T-helper 2 cell treated with Interferon-gamma antibody and Interleukin-4, amounts not matched to agents 100 ng/mL and 5 ng/mL, for 36 hours (primary cell): ENCODE results near the gene PHPT1. TPM values are rescaled to one million over a fixed set of nuclear protein-coding genes. Genes with fewer than 3 reads are reported as not detected.
"Not testable (repeated sequence)": the region's sequence is repeated elsewhere in the genome, so short reads cannot be mapped to it uniquely, and the experiment has no call there.

ENCODE experiments used
- intact Hi-C: fragments of 100-400 bp; cut with micrococcal nuclease; formaldehyde crosslinking; loops from one replicate; pipeline ENCODE4 v1.15.1; 2023
- total RNA-seq: library from RNA; stranded (reverse); gene quantifications from 2 replicates; pipeline ENCODE4 v1.2.3, GENCODE V29; 2022

Gene PHPT1
- total RNA-seq, 1 donor from 2014 or later: 111 TPM

- intact Hi-C loops: no loop called here
Observed at GRCh38 chr9:136835932-136836904, 13.0 kb upstream of the PHPT1 start.

GRCh38 chr9:136837146-136837855 lies 11.9 kb upstream of the PHPT1 start:
- intact Hi-C loops: no loop called here

GRCh38 chr9:136837856-136838277 lies 11.3 kb upstream of the PHPT1 start:
- intact Hi-C loops: not testable (repeated sequence)

- intact Hi-C loops: no loop called here
Observed at GRCh38 chr9:136838314-136839228, 10.6 kb upstream of the PHPT1 start.

- intact Hi-C loops: no loop called here
Observed at GRCh38 chr9:136839229-136840139, 9.7 kb upstream of the PHPT1 start.

GRCh38 chr9:136840140-136840876 lies 8.9 kb upstream of the PHPT1 start:
- intact Hi-C loops: no loop called here

GRCh38 chr9:136840877-136841645 lies 8.1 kb upstream of the PHPT1 start:
- intact Hi-C loops: no loop called here

GRCh38 chr9:136841646-136842379 lies 7.4 kb upstream of the PHPT1 start:
- intact Hi-C loops: loop anchor here (2.0 kb wide), 3 partner anchors 33 to 193 kb away; partner anchors contain the start of genes C8G and FBXW5

GRCh38 chr9:136842380-136842948 lies 6.7 kb upstream of the PHPT1 start, which contains the start of gene AJM1:
Gene AJM1 (plus strand): TSS chr9:136842478. CDS start chr9:136844415, 1,937 bp downstream.
- intact Hi-C loops: loop anchor here (2.0 kb wide), 3 partner anchors 34 to 192 kb away; partner anchors contain the start of genes C8G and FBXW5

- intact Hi-C loops: loop anchor here (2.0 kb wide), 3 partner anchors 34 to 192 kb away; partner anchors contain the start of genes C8G and FBXW5
Observed at GRCh38 chr9:136843159-136843800, 5.9 kb upstream of the PHPT1 start.

GRCh38 chr9:136843801-136844740 lies 5.1 kb upstream of the PHPT1 start:
- intact Hi-C loops: loop anchor here (2.0 kb wide), 3 partner anchors 35 to 191 kb away; partner anchors contain the start of genes C8G and FBXW5

GRCh38 chr9:136844761-136845464 lies 4.3 kb upstream of the PHPT1 start:
- intact Hi-C loops: loop anchor here (5.0 kb wide), 4 partner anchors 53 to 202 kb away; partner anchors contain the start of genes NPDC1, PAXX and TMEM141

- intact Hi-C loops: loop anchor here (5.0 kb wide), 4 partner anchors 53 to 202 kb away; partner anchors contain the start of genes NPDC1, PAXX and TMEM141
Observed at GRCh38 chr9:136845465-136846260, 3.5 kb upstream of the PHPT1 start.
